Measurements from ENCODE around the gene IRF8.

Gene IRF8

GRCh38 chr16:85950136-85950918 is 51.4 kb downstream of the IRF8 start:
- FAIRE-seq (no peak), DNase-seq (ENCODE audit: insufficient read length, low spot score) (no peak)

DNA sequence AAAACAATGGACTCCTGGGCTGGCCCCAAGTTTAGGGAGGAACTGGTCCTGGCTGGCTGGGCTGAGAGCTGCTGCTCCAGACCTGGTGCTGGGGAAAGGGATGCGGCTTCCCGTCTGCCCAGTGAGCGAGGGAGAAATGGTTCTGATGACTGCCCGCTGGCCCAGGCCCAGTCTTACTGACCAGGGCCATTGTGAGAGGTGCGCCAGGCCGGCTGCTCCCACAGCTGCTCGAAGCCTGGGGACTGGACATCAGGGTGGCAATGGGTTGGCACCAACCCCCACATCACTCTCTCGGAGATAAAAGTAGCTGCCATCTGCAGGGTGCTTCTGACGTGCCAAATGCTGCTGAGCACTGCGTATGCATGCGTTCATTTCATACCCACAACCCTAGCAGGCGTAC is 53.2 kb downstream of the IRF8 start:
- no peak for FAIRE-seq

DNA sequence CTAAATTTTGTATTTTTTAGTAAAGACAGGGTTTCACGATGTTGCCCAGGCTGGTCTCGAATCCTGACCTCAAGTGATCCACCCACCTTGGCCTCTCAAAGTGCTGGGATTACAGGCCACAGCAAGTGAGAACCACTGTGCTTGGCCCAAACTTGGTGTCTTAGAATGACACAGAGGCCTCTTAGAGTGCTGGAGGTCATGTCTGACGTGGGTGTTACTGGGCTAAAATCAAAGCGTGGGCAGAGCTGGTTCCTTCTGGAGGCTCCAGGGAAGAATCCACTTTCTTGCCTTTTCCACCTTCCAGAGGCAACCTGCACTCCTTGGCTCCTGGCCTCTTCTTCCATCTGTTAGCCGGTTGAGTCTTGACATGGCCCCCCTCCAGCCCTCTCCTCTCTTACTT is 53.8 kb downstream of the IRF8 start:
- FAIRE-seq (no peak), DNase-seq (ENCODE audit: insufficient read length, low spot score) (no peak)

More for the DNA sequence above, 53.2 kb downstream of the IRF8 start:
- DNase-seq (ENCODE audit: insufficient read length, low spot score), result no peak

DNA sequence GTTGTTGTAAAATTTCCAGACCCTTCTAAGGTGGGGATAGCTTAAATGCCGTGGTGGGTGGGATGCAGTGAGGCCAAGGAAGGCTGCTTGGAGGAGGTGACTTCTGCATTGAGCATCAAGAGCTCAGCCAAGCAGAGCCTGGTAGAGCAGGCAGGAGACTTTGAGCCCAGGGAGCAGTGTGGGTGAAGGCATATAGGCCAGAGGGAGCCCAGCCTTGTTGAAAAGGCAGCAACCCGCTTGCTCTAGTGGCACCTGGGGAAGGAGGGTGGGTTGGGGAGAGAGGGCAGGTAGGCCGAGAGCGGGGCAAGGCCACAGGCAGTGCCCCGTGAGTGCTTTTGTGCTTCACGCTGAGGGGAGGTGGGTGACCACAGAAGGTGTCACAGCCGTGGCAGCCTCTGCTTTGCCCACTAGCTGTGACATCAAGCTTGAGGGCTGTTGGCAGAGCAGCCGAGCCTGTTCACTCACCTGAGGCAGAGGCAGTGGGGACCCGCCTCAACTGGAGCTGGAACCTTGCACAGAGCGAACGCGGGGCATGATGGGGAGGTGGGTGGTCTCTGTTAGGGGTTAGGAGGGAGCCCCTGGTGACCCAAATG is 56.1 kb downstream of the IRF8 start:
- FAIRE-seq (no peak), DNase-seq (ENCODE audit: insufficient read length, low spot score) (no peak)

- no peak for DNase-seq (ENCODE audit: insufficient read length, low spot score)
- no peak for FAIRE-seq
Observed at GRCh38 chr16:85955566-85955965, 56.6 kb downstream of the IRF8 start.

GRCh38 chr16:85956426-85956825 is 57.5 kb downstream of the IRF8 start:
- FAIRE-seq (no peak), DNase-seq (ENCODE audit: insufficient read length, low spot score) (no peak)

DNA sequence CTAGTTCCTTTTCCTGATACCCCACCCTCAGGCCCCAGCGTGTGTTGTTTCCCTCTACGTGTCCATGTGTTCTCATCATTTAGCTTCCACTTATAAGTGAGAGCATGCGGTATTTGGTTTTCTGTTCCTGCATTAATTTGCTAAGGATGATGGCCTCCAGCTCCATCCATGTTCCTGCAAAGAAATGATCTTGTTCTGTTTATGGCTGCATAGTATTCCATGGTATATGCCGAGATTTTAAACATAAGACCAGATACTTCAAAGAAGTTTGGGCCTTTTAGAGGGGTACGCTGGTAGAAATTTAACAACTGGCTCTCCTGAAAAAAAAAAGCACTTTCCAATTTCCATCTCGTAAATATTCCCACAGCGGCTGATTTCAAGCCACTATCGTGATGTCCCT is 59.8 kb downstream of the IRF8 start:
- FAIRE-seq, result no peak
- DNase-seq (ENCODE audit: insufficient read length, low spot score), result no peak

DNA sequence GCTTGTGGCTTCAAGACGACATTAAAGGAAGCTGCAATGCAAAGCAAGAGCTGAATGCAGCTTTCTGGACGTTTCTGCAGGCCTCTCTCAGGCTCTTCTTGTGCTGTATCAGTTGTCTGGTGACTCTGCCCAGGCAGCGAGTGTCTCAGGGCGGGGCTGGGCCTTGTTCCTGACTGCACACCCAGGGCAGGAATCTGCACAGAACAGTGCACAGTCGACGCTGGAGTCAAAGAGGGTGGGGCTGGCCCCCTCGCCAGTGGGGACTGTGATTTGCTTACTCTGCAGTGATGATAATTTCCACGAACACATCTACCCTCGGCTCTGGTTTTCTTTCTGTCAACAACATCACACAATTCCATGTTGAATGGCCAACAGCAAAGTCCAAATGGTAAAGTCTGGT is 60.7 kb downstream of the IRF8 start:
- no peak for FAIRE-seq
- no peak for DNase-seq (ENCODE audit: insufficient read length, low spot score)

DNA sequence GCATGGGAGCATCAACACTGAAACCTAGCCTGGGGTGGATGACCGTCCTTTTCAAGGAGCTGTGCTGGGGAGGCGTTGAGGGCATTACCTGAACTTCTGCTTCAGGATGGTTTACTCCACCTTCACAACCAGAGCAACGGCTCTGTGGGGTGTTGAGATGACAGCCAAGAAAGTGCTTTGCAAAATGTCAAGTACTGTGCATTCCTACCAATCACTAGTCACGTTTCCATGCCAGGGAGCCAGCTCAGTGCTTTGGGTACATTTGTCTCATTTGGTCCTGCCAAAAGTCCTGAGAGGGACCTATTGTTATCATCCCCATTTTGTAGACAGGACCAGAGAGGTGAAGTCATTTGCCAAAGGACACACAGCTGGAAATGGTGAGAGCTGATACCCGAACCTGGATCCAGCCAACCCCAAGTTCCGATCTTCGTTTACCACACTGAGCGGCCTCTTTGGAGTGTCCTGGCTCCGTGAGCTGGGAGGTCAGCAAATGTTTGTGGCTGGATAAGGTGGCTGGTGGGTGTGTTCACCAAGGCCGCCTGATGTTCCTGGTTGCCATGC is 61.6 kb downstream of the IRF8 start:
- DNase-seq (ENCODE audit: insufficient read length, low spot score), result no peak

GRCh38 chr16:85961988-85962915 is 63.3 kb downstream of the IRF8 start:
- no peak for DNase-seq (ENCODE audit: insufficient read length, low spot score)
- FAIRE-seq, result no peak

More for the DNA sequence above, 61.6 kb downstream of the IRF8 start:
- no peak for FAIRE-seq

DNA sequence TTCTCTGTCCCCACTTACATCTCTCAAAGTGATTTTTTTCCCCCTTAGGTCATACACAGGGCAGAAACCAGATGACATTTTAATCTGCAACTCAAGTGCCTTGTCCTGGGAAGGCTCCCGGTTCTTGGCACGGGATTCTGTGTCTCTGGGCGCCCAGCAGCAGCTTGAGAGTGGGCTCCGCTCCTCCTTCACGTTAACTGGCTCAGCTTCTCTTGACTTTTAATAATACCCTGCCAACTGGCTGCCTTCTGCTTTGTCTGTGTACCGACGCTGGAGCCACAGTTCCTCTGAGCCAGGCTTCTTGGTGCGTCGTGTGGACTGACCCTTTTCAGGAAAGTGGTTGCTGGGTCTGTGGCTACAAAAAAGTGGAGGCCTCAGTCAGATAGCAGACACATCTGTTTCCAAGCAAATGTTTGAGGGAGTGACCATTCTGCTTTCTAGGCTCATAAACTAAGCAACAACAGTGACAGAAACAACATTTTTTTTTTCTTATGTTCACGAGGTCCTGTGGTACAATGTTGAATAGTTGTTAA is 64.9 kb downstream of the IRF8 start:
- DNase-seq (ENCODE audit: insufficient read length, low spot score) (no peak), FAIRE-seq (no peak)

DNA sequence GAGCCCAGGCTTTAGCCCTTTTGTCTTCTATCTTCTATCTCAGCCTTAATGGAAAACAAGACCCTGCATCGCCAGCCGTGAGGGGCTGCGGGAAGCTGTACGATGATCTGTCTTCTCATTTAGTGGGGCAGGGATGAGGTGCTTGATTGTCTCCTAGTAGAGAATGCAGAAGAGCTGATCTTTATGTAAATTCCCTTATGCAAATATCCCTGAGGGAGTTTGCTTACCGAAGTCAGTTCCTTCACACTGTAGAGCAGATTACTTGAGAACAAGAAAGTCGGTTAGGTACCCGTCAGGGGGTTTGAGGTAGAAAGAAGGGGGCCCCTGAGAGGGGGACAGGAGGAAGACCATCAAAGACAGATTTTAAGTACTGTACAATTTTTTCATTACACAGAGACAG is 66.2 kb downstream of the IRF8 start:
- DNase-seq (ENCODE audit: insufficient read length, low spot score) (no peak), FAIRE-seq (no peak)

DNA sequence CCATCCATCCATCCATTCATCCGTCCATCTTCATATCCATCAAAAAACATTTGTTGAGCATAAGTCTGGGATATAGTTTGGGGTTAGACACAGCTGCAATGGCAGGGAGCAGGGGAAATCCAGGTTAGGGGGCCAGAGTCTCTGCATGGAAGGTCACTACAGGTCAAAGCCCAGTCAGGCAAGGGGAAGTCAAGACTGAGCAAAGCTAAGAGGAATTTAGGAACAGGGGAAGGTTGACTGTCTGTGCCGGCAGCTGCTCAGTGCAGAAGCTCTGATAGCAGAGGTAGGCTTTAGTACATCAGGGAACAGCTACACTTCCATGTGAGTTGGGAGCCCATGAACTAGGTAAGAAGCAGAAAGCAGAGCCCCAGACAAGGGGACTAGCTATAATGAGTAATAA is 68.1 kb downstream of the IRF8 start:
- peak; percentile 31 for FAIRE-seq
- DNase-seq (ENCODE audit: insufficient read length, low spot score), result no peak

DNA sequence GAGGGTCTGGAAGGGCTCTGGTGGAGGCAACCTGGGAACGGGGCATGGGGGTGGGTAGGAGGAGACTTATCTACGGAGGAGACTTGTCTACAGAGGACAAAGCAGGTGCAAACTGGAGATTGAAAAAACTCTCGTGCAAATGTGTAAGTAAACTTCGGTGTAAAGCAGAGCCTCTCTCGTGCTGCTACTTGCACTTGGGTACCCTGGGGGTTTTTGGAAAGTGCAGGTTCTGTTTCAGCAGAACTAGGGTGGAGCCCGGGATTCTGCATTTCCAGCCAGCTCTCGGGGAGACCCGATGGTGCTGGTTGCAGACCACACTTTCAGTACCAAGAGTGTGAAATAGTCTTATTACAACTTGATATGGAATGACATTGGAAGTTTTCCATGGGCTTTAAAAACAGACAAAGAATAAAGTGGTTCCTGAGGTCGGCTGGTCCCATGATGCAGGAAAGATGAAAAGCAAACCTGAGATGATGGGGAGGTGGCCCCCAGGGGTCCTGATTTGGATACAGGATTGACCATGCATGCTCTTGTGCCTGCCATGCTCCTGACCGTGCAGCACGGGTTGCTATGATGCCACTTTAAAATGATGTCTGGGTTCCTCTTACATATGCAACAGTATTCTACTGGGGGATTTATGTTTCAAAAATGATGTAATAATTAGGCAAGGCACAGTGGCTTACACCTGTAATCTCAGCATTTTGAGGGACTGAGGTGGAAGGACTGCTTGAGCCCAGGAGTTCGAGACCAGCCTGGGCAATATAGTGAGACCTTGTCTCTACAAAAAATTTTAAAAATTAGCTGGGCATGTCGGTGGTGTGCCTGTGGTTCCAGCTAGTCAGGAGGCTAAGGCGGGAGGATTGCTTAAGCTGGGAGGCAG is 69.3 kb downstream of the IRF8 start:
- no peak for DNase-seq (ENCODE audit: insufficient read length, low spot score)
- FAIRE-seq, result no peak

DNA sequence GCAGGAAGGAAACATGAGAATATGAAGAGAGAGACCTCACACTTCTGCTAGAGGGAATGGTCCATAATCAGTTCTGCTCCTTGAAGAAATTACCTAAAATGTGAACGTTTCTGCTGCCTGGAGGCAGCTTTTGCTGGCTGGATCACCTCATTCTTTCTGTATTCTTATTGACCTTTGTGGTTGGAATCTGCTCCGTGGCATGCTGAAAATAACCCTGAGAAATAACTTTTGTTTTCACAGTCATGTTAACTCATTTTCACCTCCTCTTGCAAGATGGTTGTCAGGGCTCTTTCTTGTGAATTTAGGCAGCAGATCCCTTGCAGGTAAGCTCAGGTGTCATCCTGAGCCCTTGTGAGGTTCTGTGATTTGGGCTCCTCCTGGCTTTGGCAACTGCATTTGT is 70.2 kb downstream of the IRF8 start:
- FAIRE-seq (no peak), DNase-seq (ENCODE audit: insufficient read length, low spot score) (peak; percentile 39)

DNA sequence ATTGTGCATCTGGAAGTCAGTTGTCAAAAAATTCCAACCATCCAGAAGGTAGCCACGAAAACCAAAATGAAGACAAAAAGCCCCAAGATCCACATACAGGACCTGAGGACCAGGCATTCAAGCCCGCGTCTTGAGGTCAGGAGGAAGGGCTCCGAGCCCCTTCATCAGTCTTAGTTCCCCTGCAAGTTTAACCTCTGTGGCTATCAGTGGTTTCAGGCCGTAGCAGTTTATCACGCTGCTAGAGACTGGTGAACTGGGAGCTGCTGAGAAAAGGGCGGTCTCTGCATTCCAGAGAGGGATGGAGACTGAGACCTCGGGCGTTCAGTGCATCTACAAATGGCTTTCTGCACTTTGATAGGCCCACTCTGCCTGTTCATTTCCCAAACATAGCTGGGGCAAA is 70.6 kb downstream of the IRF8 start:
- DNase-seq (ENCODE audit: insufficient read length, low spot score) (peak; percentile 45), FAIRE-seq (no peak)

DNA sequence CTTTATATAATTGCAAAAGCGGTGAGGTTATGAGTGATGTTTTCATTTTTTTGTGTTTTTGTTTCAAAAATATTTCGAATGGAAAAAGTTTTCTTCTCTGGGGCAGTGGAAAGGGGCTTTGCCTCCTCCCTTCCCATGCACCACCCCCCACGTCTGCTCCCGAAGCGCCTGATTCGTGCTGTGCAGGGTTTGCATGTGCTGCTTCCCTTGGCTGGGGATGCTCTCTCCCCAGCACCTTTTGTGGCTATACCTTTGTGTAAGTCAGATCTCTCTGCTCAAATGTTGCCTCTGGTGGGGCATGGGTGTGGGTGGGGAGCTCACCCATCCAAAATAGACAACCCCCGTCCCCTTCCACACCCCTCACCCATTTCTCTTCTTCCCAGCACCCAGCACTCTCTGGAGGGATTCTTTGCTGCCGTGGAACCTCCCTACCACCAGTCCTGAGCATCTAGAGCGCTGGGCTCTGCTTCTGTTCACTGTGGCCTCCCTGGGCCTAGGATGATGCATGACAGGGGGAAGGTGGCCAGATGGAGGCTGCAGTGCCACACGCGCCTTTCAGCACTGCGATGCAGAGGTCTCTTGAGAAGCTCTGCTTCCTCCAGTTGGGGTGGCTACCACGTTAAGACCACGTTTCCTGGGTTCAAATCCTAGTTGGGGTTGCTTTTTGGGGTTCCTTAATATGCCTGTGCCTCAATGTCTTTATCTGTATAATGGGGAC is 71.2 kb downstream of the IRF8 start:
- FAIRE-seq, result no peak
- DNase-seq (ENCODE audit: insufficient read length, low spot score), result no peak

- FAIRE-seq (no peak), DNase-seq (ENCODE audit: insufficient read length, low spot score) (no peak)
Observed at GRCh38 chr16:85970738-85971137, 71.8 kb downstream of the IRF8 start.
